GM18508 (cell line): ENCODE data around the gene KIRREL3.

Experiments used
- ATAC-seq: cut with Tn5 transposase; IDR thresholded peaks from one replicate; pipeline ENCODE4 v1.9.1; 2021; ENCODE audit warnings: moderate number of reproducible peaks; ENCODE audit not compliant: insufficient read depth, unreplicated experiment

Gene KIRREL3

DNA sequence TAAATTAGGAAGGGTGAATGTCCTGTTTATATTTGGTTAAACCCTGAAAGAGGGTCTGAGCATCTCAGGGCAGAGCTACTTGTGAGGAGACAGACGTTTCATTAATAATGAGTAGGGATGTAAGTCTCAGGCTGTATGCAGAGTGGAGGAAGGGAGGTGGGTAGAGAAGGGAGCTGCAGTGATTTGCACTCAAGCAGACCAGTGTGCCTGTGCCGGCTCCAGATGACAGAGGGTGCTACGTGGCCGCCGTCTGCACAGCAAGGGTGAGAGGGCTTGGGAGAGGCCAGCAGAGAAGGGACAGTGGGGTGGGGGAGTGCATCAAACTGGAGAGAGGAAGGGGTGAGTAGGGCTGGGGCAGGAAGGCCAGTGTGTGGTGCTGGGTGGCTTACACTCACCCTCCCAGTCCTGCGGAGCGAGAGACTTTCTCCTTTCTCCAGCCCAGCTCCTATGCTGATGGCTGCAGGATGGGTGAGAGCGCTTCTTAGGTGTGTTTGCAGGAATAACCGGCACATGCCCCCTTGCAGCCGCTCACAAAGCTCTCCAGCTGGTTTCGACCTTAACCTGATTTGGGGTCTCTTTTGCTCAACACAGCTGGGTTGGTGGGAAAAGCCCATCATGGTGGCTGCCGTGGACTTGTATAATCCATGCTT is 514.5 kb downstream of the KIRREL3 start:
- ATAC-seq, result no peak

DNA sequence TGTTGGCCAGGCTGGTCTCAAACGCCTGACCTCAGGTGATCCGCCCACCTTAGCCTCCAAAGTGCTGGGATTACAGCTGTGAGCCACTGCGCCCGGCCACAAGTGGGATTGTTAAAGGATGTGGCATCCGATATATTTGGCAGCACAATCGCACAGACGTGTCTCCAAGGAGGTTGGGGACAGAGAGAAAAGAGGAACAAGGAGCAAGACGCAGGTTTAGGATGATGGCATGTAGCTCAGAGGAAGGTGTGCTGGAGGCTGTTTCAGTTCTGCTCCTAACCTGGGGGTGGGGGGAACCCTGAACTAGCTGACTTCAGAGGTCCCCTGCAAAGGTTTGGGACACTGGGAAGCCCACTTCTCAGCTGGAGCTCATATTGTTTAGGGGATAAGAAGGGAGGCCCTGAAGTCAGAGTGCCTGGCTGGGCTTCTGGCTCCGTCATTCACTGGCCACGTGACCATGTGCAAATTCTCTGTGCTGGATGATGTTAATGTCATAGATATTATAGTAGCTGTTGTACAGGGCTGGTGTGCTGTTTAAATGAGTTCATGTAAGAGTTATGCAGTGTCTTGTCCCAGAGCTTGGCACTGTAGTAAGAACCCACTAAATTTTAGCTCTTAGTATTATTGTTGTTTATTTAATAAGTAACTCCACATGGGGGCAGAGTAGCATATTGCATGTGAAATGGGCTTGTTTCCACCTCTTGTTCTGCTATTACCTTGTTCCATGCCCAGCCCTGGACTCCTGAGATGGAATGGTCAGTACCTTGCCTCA is 515.4 kb downstream of the KIRREL3 start:
- no peak for ATAC-seq

GRCh38 chr11:126484266-126484665 is 516.3 kb downstream of the KIRREL3 start:
- ATAC-seq, result no peak

DNA sequence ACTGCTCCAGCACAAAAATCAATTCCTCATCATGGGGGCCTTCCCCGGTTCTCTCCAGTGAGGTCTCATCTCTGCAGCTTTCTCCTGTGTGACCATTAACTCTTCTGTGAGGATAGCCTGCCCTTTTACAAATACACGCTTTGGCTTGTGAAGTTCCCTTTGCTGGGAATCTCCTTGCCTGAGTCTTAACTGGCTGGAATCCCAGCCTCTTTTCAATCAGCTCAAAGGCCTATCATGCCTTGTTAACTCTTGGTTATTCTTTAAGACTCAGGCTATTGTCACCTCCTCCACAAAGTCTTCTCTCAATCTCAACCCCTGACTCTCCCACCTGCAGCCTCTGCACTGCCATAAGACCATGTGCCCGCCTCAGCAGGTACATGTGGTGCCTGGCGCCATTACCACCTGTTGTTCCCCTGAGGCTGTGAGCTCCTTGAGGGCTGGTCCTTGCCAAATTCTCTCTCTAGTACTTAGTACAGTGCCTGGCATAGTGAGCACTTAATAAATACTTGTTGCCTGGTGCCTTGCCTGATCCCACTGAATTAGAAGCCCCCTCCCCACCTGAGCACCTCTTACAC is 516.9 kb downstream of the KIRREL3 start:
- no peak for ATAC-seq

- ATAC-seq, result no peak
Observed at GRCh38 chr11:126482586-126483108, 517.9 kb downstream of the KIRREL3 start.

DNA sequence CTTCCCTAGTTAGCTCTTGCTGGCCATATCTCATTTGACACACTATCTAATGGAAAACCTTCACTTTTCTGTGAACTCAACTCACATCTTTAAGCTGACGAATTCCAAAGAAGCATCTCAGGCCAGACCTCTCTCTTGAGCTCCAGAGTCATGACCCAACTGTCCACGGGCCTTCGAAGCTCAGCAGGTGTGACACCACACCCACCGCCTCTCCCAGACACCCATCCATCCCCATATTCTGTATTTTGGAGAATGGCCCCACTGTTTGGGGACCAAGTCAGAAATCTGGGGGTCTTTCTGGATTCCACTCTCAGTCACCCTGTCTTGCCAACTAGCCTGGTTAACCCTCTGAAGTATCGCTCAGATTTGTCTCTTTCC is 519.3 kb downstream of the KIRREL3 start:
- no peak for ATAC-seq

- no peak for ATAC-seq
Observed at GRCh38 chr11:126480410-126481302, 519.9 kb downstream of the KIRREL3 start.

GRCh38 chr11:126480015-126480409 is 520.6 kb downstream of the KIRREL3 start:
- no peak for ATAC-seq

GRCh38 chr11:126479178-126479930 is 521.2 kb downstream of the KIRREL3 start:
- no peak for ATAC-seq

- ATAC-seq, result no peak
Observed at GRCh38 chr11:126478466-126478865, 522.1 kb downstream of the KIRREL3 start.

DNA sequence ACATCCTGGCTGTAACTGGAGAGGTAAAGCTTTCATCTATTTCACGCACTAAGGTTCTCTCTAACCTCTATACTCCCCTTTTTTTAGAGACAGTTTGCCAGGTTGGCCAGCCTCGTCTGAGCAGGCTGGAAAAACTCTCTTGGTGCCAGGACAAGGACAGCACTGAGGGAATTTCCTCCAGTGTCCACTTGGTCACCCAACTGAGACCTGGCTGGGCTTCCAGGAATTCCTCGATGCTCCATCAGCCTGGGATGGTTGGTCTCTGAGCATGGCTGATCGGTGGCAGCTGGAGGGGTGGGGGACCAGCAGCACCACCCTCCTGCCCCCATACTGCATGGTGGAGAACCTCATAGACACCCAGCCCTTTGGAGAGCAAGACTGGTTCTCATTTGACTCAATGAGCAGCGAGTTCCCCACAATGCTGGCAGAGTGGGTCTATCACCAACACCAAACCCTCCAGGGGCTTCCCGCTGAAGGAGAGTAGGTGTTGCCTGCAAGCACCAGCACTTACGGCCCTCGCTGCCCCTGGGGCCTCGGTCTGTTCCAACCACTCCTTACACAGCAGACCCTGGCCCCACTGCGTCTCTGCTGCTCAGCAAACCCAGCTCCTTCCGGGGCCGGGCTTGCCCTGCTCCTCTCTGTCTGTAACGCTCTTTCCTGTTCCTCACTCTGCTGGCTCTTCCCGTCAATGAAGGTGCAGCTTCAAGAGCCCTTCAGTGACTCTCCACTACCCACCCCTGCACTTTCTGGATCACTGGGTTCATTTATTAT is 522.9 kb downstream of the KIRREL3 start:
- ATAC-seq, result no peak

DNA sequence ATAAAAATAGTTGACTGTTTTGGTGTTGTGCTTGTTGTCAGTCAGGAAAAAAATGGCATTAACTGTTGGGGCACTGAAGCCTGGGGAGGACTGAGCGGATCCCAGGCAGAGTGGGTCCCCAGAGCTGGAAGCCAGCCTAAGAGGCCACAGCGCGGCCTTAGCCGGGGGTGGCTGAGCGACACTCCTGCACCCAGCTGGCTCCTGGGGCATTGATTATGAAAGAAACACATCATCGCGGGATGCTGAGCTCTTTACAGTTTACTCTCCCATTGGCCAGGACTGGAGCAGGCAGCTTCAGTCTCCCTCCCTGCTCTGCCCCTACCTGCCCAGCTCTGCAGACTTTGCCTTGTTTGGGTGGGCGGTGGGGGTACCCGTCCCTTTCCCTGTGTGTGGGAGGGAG is 523.6 kb downstream of the KIRREL3 start:
- ATAC-seq, result no peak

DNA sequence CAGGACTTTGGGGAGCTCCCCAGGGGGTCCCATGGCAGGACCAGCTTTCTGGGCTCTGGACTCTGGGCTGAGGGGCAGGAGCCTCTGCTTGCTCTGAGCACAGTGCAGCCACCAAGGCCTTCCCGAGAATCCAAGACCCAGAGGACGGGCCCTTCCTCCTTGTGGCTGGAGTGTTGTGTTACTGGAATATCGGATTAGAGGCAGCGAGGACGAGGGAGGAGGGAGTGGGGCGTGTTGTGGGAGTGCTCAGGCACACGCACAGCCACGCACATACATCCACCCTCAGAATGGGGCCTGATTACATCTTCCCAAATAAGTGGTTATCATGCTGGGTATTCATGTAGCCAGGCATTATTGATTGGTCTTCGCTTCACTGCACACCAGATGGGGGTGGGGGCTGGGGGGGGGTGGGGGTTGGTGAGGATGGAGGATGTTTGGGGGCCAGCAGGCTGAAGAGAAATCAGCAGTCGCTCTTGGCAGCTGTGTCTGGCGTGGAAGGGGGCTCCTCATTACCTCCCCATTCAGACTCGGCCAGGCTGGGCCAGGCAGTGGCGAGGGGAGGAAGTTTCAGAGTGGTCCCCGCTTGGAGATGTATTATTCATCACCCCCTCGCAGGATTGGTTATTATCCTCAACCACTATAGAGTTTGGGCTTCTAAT is 524.2 kb downstream of the KIRREL3 start:
- ATAC-seq, result no peak

DNA sequence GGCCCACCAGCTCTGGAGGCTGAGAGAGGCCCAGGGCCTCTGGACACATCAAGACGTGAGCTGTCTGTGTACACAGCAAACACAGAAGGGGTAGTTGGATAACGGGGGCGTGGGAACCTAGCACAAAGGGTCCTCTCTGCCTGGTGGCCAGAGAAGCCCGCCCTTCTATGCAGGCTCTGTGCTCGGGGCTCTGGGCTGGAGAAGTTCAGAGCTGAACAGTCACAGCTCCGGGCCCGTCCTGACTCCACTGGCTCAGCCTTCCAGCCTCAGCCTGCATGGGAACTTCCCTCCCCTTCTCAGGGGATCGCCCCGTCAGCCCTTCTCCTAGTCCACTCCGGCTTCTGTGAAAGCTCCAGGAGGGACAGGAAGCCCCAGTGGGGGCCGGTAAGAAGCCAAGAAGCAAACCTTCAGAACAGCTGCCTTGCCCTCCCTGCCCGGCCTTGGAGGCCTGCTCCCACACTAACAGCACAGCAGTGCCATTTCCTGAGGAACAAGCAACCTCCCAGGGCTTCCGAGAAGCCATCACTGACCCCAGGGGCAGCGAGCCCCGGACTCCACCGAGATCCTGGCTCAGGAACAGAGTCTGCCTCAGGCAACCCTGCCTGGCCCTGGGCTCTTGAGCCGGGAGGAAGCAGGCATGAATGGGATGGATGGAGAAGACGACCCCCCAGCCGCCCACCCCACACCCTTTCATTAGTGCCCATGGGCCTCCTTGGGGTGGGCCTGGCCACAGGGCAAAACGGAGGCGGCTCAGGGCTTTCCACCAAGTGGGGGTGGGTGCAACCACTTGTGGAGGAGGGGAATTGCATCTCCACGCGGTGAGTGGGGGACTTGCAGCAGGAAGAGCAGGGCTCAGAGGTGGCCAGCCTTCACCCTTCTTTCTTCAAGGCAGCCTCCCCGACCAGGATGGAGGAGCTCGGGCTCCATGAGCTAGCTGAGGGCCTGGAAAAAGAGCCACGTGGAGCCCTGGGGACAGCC is 525.3 kb downstream of the KIRREL3 start:
- ATAC-seq, result no peak

- no peak for ATAC-seq
Observed at GRCh38 chr11:126474220-126474619, 526.4 kb downstream of the KIRREL3 start.

- ATAC-seq, result no peak
Observed at GRCh38 chr11:126473269-126473668, 527.3 kb downstream of the KIRREL3 start.

DNA sequence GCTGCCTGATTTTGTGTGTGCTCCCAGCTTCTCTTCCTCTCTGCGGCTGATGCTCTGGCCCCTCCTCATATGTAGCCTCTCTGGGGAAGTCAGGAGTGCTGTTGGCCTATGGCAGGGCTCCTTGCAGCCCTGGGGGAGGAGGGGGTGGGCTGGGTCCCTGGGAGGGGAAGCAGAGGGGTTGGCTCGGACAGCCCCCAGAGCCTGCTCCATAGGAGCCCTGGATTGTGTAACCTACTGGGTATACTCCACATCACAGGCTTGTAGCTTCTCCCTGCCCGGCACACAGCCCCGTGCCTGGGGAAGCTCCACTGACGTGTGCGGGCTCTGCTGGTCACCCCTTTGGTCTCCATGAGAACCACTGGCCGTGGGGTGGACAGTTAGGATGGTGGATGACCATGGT is 531.3 kb downstream of the KIRREL3 start:
- no peak for ATAC-seq
